Measurements from ENCODE around the gene DBT.
A peak's percentile ranks its signal among the peaks of the same experiment; 100 is the strongest.
"Not testable (repeated sequence)": the region's sequence is repeated elsewhere in the genome, so short reads cannot be mapped to it uniquely, and the experiment has no call there.

DBT gene

GRCh38 chr1:100249537-100250257 lies at the start of gene DBT:
Gene DBT (minus strand): TSS chr1:100249834. CDS start chr1:100249820, 14 bp downstream.
- DNase-seq, result peak; percentile 58 to 98 (median 92)

- no peak for DNase-seq
Measured at GRCh38 chr1:100298512-100298911, 48.9 kb upstream of the DBT start.

- DNase-seq, result not testable (repeated sequence)
Measured at GRCh38 chr1:100296997-100297396, 47.4 kb upstream of the DBT start.

GRCh38 chr1:100296140-100296539 lies 46.5 kb upstream of the DBT start:
- DNase-seq, result no peak

- DNase-seq, result no peak
Measured at GRCh38 chr1:100292711-100293110, 43.1 kb upstream of the DBT start.

- DNase-seq, result no peak
Measured at GRCh38 chr1:100290291-100290690, 40.7 kb upstream of the DBT start.

GRCh38 chr1:100287162-100287561 lies 37.5 kb upstream of the DBT start:
- no peak for DNase-seq

- DNase-seq, result no peak
Measured at GRCh38 chr1:100284591-100284990, 35.0 kb upstream of the DBT start.

GRCh38 chr1:100279954-100280682 lies 30.5 kb upstream of the DBT start:
- DNase-seq, result no peak

GRCh38 chr1:100279358-100279923 lies 29.8 kb upstream of the DBT start:
- no peak for DNase-seq

GRCh38 chr1:100277866-100278265 lies 28.2 kb upstream of the DBT start:
- no peak for DNase-seq

GRCh38 chr1:100268202-100268601 lies 18.6 kb upstream of the DBT start:
- no peak for DNase-seq

- no peak for DNase-seq
Measured at GRCh38 chr1:100267284-100267683, 17.6 kb upstream of the DBT start.

- peak in 1 of 14 donors; percentile 18 for DNase-seq
Measured at GRCh38 chr1:100266741-100267140, 17.1 kb upstream of the DBT start.

GRCh38 chr1:100265931-100266740 lies 16.5 kb upstream of the DBT start, which contains the start of gene RTCA:
Gene RTCA (plus strand): TSS chr1:100266216. CDS start chr1:100266376, 160 bp downstream.
- DNase-seq, result peak; percentile 43 to 96 (median 92)

- DNase-seq, result peak in 2 of 14 donors; percentile 33 to 49
Measured at GRCh38 chr1:100265562-100265930, 15.9 kb upstream of the DBT start.

GRCh38 chr1:100264081-100264480 lies 14.4 kb upstream of the DBT start:
- not testable (repeated sequence) for DNase-seq

- no peak for DNase-seq
Measured at GRCh38 chr1:100261686-100262085, 12.1 kb upstream of the DBT start.

- DNase-seq, result not testable (repeated sequence)
Measured at GRCh38 chr1:100258427-100258826, 8.8 kb upstream of the DBT start.

GRCh38 chr1:100256273-100256672 lies 6.6 kb upstream of the DBT start:
- DNase-seq, result not testable (repeated sequence)

- DNase-seq, result no peak
Measured at GRCh38 chr1:100253552-100253951, 3.9 kb upstream of the DBT start.

- DNase-seq, result no peak
Measured at GRCh38 chr1:100252901-100253300, 3.3 kb upstream of the DBT start.

GRCh38 chr1:100250807-100251206 lies 1.2 kb upstream of the DBT start:
- DNase-seq, result peak in 1 of 14 donors; percentile 0

All from C1 segment of cervical spinal cord (tissue), 14 donors.